WTC11 (cell line): ENCODE measurements around the gene ID4. TPM values are rescaled to one million over a fixed set of nuclear protein-coding genes. Genes with fewer than 3 reads are reported as not detected.

Experiments used
- ATAC-seq: fragments of 200-7000 bp; cut with Tn5 transposase; 2 replicates; pipeline ENCODE4 v1.10.0; 2021; ENCODE audit warnings: mild to moderate bottlenecking, moderate library complexity
- CTCF ChIA-PET: fragments of 300-600 bp; sonication (Branson Sonifier 250); formaldehyde crosslinking; loops from one replicate; lab custom pipeline; 2021; ENCODE audit warnings: antibody characterized with exemption; lab: Charles Lee
- POLR2A ChIA-PET: fragments of 350-600 bp; sonication (Branson Sonifier 250); formaldehyde crosslinking; loops from one replicate; lab custom pipeline; 2021; ENCODE audit warnings: antibody characterized with exemption; lab: Charles Lee
- DNase-seq: peaks from one replicate; pipeline ENCODE4 v3.0.0; 2021; ENCODE audit warnings: low spot score
- H3K27ac Mint-ChIP-seq: 2 replicates; pipeline ENCODE4 v1.8.0; 2021; ENCODE audit warnings: mixed read lengths
- H3K27me3 Mint-ChIP-seq: 2 replicates; pipeline ENCODE4 v1.8.0; 2021; ENCODE audit warnings: low read depth, mild to moderate bottlenecking, moderate library complexity, mixed read lengths
- H3K36me3 Mint-ChIP-seq: 2 replicates; pipeline ENCODE4 v1.8.0; 2021; ENCODE audit warnings: mixed read lengths
- H3K4me1 Mint-ChIP-seq: 2 replicates; pipeline ENCODE4 v1.8.0; 2022; ENCODE audit warnings: mixed read lengths
- H3K4me3 Mint-ChIP-seq: 2 replicates; pipeline ENCODE4 v1.8.0; 2021; ENCODE audit warnings: mild to moderate bottlenecking, moderate library complexity, mixed read lengths
- H3K9me3 Mint-ChIP-seq: 2 replicates; pipeline ENCODE4 v1.8.0; 2021; ENCODE audit warnings: mixed read lengths
- AR ChIP-seq: fragments of 250-450 bp; sonication (Bioruptor Pico); IDR thresholded peaks from 2 replicates; pipeline ENCODE4 v1.9.0; 2021; ENCODE audit warnings: mild to moderate bottlenecking
- ATF1 ChIP-seq: sonication (generic); formaldehyde crosslinking; IDR thresholded peaks from 2 replicates; pipeline ENCODE4 v1.8.1; 2023; ENCODE audit warnings: mild to moderate bottlenecking, moderate library complexity, missing genetic modification reagents
- CBFB ChIP-seq: sonication (generic); formaldehyde crosslinking; IDR thresholded peaks from 2 replicates; pipeline ENCODE4 v1.8.1; 2022; ENCODE audit warnings: mild to moderate bottlenecking, low read depth, missing genetic modification reagents
- CDX4 ChIP-seq: fragments of 250-450 bp; sonication (Bioruptor Pico); IDR thresholded peaks from 2 replicates; pipeline ENCODE4 v1.9.0; 2021; ENCODE audit warnings: moderate library complexity, mild to moderate bottlenecking, inconsistent platforms, borderline replicate concordance
- E2F5 ChIP-seq: sonication (generic); formaldehyde crosslinking; IDR thresholded peaks from 2 replicates; pipeline ENCODE4 v1.8.1; 2022; ENCODE audit warnings: mild to moderate bottlenecking, moderate library complexity, missing genetic modification reagents
- EMX1 ChIP-seq: fragments of 250-450 bp; sonication (Bioruptor Pico); IDR thresholded peaks from 2 replicates; pipeline ENCODE4 v1.8.0; 2021; ENCODE audit warnings: mild to moderate bottlenecking
- FOXP1 ChIP-seq: sonication (generic); formaldehyde crosslinking; IDR thresholded peaks from 2 replicates; pipeline ENCODE4 v1.8.0; 2022; ENCODE audit warnings: missing genetic modification reagents, mild to moderate bottlenecking, moderate library complexity, borderline replicate concordance
- HMGXB4 ChIP-seq: sonication (generic); formaldehyde crosslinking; IDR thresholded peaks from 2 replicates; pipeline ENCODE4 v1.8.1; 2023; ENCODE audit warnings: mild to moderate bottlenecking, moderate library complexity, missing genetic modification reagents
- KAT7 ChIP-seq: sonication (generic); formaldehyde crosslinking; IDR thresholded peaks from 2 replicates; pipeline ENCODE4 v1.8.1; 2023; ENCODE audit warnings: missing genetic modification reagents, mild to moderate bottlenecking, borderline replicate concordance
- MAX ChIP-seq: sonication (generic); formaldehyde crosslinking; IDR thresholded peaks from 2 replicates; pipeline ENCODE4 v1.8.0; 2022; ENCODE audit warnings: mild to moderate bottlenecking, missing genetic modification reagents
- MXD4 ChIP-seq: fragments of 250-450 bp; sonication (Bioruptor Pico); IDR thresholded peaks from 2 replicates; pipeline ENCODE4 v1.8.0; 2021; ENCODE audit warnings: mild to moderate bottlenecking, moderate library complexity, borderline replicate concordance
- NR2C2 ChIP-seq: sonication (generic); formaldehyde crosslinking; IDR thresholded peaks from 2 replicates; pipeline ENCODE4 v1.8.0; 2022; ENCODE audit warnings: mild to moderate bottlenecking, missing genetic modification reagents
- RELA ChIP-seq: sonication (generic); formaldehyde crosslinking; IDR thresholded peaks from 2 replicates; pipeline ENCODE4 v1.8.1; 2022; ENCODE audit warnings: missing genetic modification reagents, mild to moderate bottlenecking, borderline replicate concordance
- RORB ChIP-seq: fragments of 250-450 bp; sonication (Bioruptor Pico); IDR thresholded peaks from 2 replicates; pipeline ENCODE4 v1.9.0; 2021; ENCODE audit warnings: mild to moderate bottlenecking
- SMAD3 ChIP-seq: sonication (generic); formaldehyde crosslinking; IDR thresholded peaks from 2 replicates; pipeline ENCODE4 v1.8.0; 2022; ENCODE audit warnings: missing genetic modification reagents, mild to moderate bottlenecking, borderline replicate concordance
- SP1 ChIP-seq: sonication (generic); formaldehyde crosslinking; conservative IDR thresholded peaks from 2 replicates; pipeline ENCODE4 v1.8.1; 2022; ENCODE audit warnings: missing genetic modification reagents
- TCF7 ChIP-seq: sonication (generic); formaldehyde crosslinking; IDR thresholded peaks from 2 replicates; pipeline ENCODE4 v1.8.0; 2022; ENCODE audit warnings: mild to moderate bottlenecking, low read depth, missing genetic modification reagents, moderate library complexity
- USF1 ChIP-seq: sonication (generic); formaldehyde crosslinking; IDR thresholded peaks from 2 replicates; pipeline ENCODE4 v1.8.0; 2022; ENCODE audit warnings: mild to moderate bottlenecking, missing genetic modification reagents
- ZBTB21 ChIP-seq: sonication (generic); formaldehyde crosslinking; IDR thresholded peaks from 2 replicates; pipeline ENCODE4 v1.8.1; 2023; ENCODE audit warnings: mild to moderate bottlenecking, missing genetic modification reagents, borderline replicate concordance
- ZNF232 ChIP-seq: sonication (generic); formaldehyde crosslinking; IDR thresholded peaks from 2 replicates; pipeline ENCODE4 v1.8.0; 2022; ENCODE audit warnings: mild to moderate bottlenecking, missing genetic modification reagents
- ZNF281 ChIP-seq: sonication (generic); formaldehyde crosslinking; IDR thresholded peaks from 2 replicates; pipeline ENCODE4 v1.8.0; 2023; ENCODE audit warnings: mild to moderate bottlenecking, missing genetic modification reagents
- ZNF317 ChIP-seq: sonication (generic); formaldehyde crosslinking; IDR thresholded peaks from 2 replicates; pipeline ENCODE4 v1.8.1; 2023; ENCODE audit warnings: low read depth, mild to moderate bottlenecking, moderate library complexity, missing genetic modification reagents, borderline replicate concordance
- ZNF396 ChIP-seq: fragments of 250-450 bp; sonication (Bioruptor Pico); IDR thresholded peaks from 2 replicates; pipeline ENCODE4 v1.8.0; 2021; ENCODE audit warnings: mild to moderate bottlenecking, moderate library complexity, borderline replicate concordance
- ZNF423 ChIP-seq: fragments of 250-450 bp; sonication (Bioruptor Pico); IDR thresholded peaks from 2 replicates; pipeline ENCODE4 v2.1.2; 2022; ENCODE audit warnings: mild to moderate bottlenecking, moderate library complexity
- ZNF671 ChIP-seq: fragments of 250-450 bp; sonication (Bioruptor Pico); IDR thresholded peaks from 2 replicates; pipeline ENCODE4 v1.8.0; 2021; ENCODE audit warnings: mild to moderate bottlenecking
- total RNA-seq: library from RNA; stranded (reverse); gene quantifications from 3 replicates; pipeline ENCODE4 v1.2.3, GENCODE V29; 2021

Gene ID4
- total RNA-seq, 1 experiment from 2014 or later: 4.5 TPM

- DNase-seq (no peak), ATAC-seq (no peak; the same call in 1 of the 2 replicates)
- peaks cover 4% of the 10 kb centered on the region; the same call in 1 of the 2 replicates for H3K9me3 Mint-ChIP-seq
- ChIA-PET POLR2A (no interaction called here), CTCF (no interaction called here)
- no peak overlapping the region for H3K4me3 Mint-ChIP-seq
- H3K27me3 Mint-ChIP-seq: no peaks in the 10 kb centered on the region
- H3K27ac Mint-ChIP-seq: no peak overlapping the region
- H3K36me3 Mint-ChIP-seq: no peaks in the 10 kb centered on the region
- H3K4me1 Mint-ChIP-seq: no peaks in the 10 kb centered on the region
- TF ChIP-seq ZBTB21 (CRISPR knock-in tag) (no peak), NR2C2 (CRISPR knock-in tag) (no peak), KAT7 (CRISPR knock-in tag) (no peak), SP1 (CRISPR knock-in tag) (no peak), MAX (CRISPR knock-in tag) (no peak), ZNF396 (CRISPR knock-in tag) (no peak), EMX1 (CRISPR knock-in tag) (no peak), ZNF317 (no peak), MXD4 (CRISPR knock-in tag) (no peak)
These were observed 9.9 kb upstream of the ID4 start for GRCh38 chr6:19827247-19827646.

- no peaks in the 10 kb centered on the region for H3K4me1 Mint-ChIP-seq
- no peak for DNase-seq
- H3K36me3 Mint-ChIP-seq: no peaks in the 10 kb centered on the region
- POLR2A ChIA-PET: no interaction called here
- no peak for ATAC-seq
- CTCF ChIA-PET: no interaction called here
- no peak overlapping the region for H3K4me3 Mint-ChIP-seq
- peaks cover 4% of the 10 kb centered on the region; the same call in 1 of the 2 replicates for H3K9me3 Mint-ChIP-seq
- no peaks in the 10 kb centered on the region for H3K27me3 Mint-ChIP-seq
- H3K27ac Mint-ChIP-seq: no peak overlapping the region
- no peak for TF ChIP-seq ATF1
- no peak for TF ChIP-seq ZNF232 (CRISPR knock-in tag)
- no peak for TF ChIP-seq FOXP1 (CRISPR knock-in tag)
- no peak for TF ChIP-seq ZNF423
- no peak for TF ChIP-seq HMGXB4 (CRISPR knock-in tag)
- no peak for TF ChIP-seq RELA
- TF ChIP-seq CDX4 (CRISPR knock-in tag): no peak
- no peak for TF ChIP-seq ZNF281 (CRISPR knock-in tag)
- TF ChIP-seq CBFB (CRISPR knock-in tag): no peak
These were observed 9.3 kb upstream of the ID4 start for GRCh38 chr6:19827903-19828302.

GRCh38 chr6:19830171-19830570 lies 7.0 kb upstream of the ID4 start:
- ATAC-seq (no peak), DNase-seq (no peak)
- H3K4me3 Mint-ChIP-seq: no peak overlapping the region
- H3K9me3 Mint-ChIP-seq: peaks cover 4% of the 10 kb centered on the region; the same call in 1 of the 2 replicates
- H3K4me1 Mint-ChIP-seq: 0 out of 2 replicates have a peak, but pooled peaks cover 4% of the 10 kb centered on the region
- H3K27ac Mint-ChIP-seq: no peak overlapping the region
- H3K36me3 Mint-ChIP-seq: no peaks in the 10 kb centered on the region
- CTCF ChIA-PET: no interaction called here
- POLR2A ChIA-PET: no interaction called here
- H3K27me3 Mint-ChIP-seq: peaks cover 14% of the 10 kb centered on the region
- TF ChIP-seq SMAD3 (CRISPR knock-in tag): no peak
- TF ChIP-seq ZNF671 (CRISPR knock-in tag): no peak
- no peak for TF ChIP-seq E2F5 (CRISPR knock-in tag)
- TF ChIP-seq USF1 (CRISPR knock-in tag): no peak
- no peak for TF ChIP-seq TCF7 (CRISPR knock-in tag)
- no peak for TF ChIP-seq RELA
- no peak for TF ChIP-seq AR (CRISPR knock-in tag)
- TF ChIP-seq RORB (CRISPR knock-in tag): no peak
